ENCODE measurements around the gene CAB39.
"Not testable (repeated sequence)": the region's sequence is repeated elsewhere in the genome, so short reads cannot be mapped to it uniquely, and the experiment has no call there.

CAB39 gene

GRCh38 chr2:230715201-230715600 is 2.6 kb downstream of the CAB39 start:
- no peak for DNase-seq

GRCh38 chr2:230716588-230716987 is 3.9 kb downstream of the CAB39 start:
- no peak for DNase-seq

GRCh38 chr2:230717600-230717999 is 5.0 kb downstream of the CAB39 start:
- no peak for DNase-seq

GRCh38 chr2:230719340-230719739 is 6.7 kb downstream of the CAB39 start:
- DNase-seq: no peak

- DNase-seq: no peak
Observed at GRCh38 chr2:230721712-230722111, 9.1 kb downstream of the CAB39 start.

- no peak for DNase-seq
Observed at GRCh38 chr2:230722207-230722885, 9.7 kb downstream of the CAB39 start.

- DNase-seq: peak; percentile 67
Observed at GRCh38 chr2:230723363-230723762, 10.7 kb downstream of the CAB39 start.

GRCh38 chr2:230724957-230725356 is 12.3 kb downstream of the CAB39 start:
- not testable (repeated sequence) for DNase-seq

GRCh38 chr2:230731512-230731911 is 18.9 kb downstream of the CAB39 start:
- DNase-seq: no peak

- no peak for DNase-seq
Observed at GRCh38 chr2:230732914-230733401, 20.3 kb downstream of the CAB39 start.

GRCh38 chr2:230734247-230735175 is 21.9 kb downstream of the CAB39 start:
- DNase-seq: no peak

GRCh38 chr2:230735884-230736283 is 23.2 kb downstream of the CAB39 start:
- DNase-seq: no peak

- no peak for DNase-seq
Observed at GRCh38 chr2:230737300-230737699, 24.7 kb downstream of the CAB39 start.

GRCh38 chr2:230737791-230738226 is 25.2 kb downstream of the CAB39 start:
- no peak for DNase-seq

- DNase-seq: no peak
Observed at GRCh38 chr2:230738391-230738811, 25.8 kb downstream of the CAB39 start.

GRCh38 chr2:230738924-230739323 is 26.3 kb downstream of the CAB39 start:
- DNase-seq: no peak

- no peak for DNase-seq
Observed at GRCh38 chr2:230739961-230740360, 27.3 kb downstream of the CAB39 start.

- no peak for DNase-seq
Observed at GRCh38 chr2:230742781-230743180, 30.1 kb downstream of the CAB39 start.

GRCh38 chr2:230746213-230746612 is 33.6 kb downstream of the CAB39 start:
- no peak for DNase-seq

GRCh38 chr2:230748087-230748486 is 35.4 kb downstream of the CAB39 start:
- no peak for DNase-seq

- no peak for DNase-seq
Observed at GRCh38 chr2:230749111-230749510, 36.5 kb downstream of the CAB39 start.

- DNase-seq: no peak
Observed at GRCh38 chr2:230751062-230751461, 38.4 kb downstream of the CAB39 start.

- DNase-seq: no peak
Observed at GRCh38 chr2:230754200-230754599, 41.6 kb downstream of the CAB39 start.

GRCh38 chr2:230757476-230757875 is 44.8 kb downstream of the CAB39 start:
- no peak for DNase-seq
